Fibroblast of villous mesenchyme (primary cell): ENCODE data around the gene GRIK3. TPM values are rescaled to one million over a fixed set of nuclear protein-coding genes. Genes with fewer than 3 reads are reported as not detected.

Experiments
- DNase-seq: peaks from one replicate; pipeline ENCODE4 v3.0.0-alpha.2; 2010; ENCODE audit warnings: low read depth
- H3K4me3 ChIP-seq: 2 replicates; pipeline ENCODE4 v1.5.1; 2011; ENCODE audit warnings: low read depth, mild to moderate bottlenecking, low read length
- CTCF ChIP-seq: IDR thresholded peaks from 2 replicates; pipeline ENCODE4 v1.5.1; 2012; ENCODE audit warnings: low read depth, mild to moderate bottlenecking, low read length; ENCODE audit not compliant: insufficient read depth
- total RNA-seq: library from RNA; depleted of rRNA; stranded (reverse); fragments of >200 nt; gene quantifications from 2 replicates; pipeline ENCODE4 v1.2.3, GENCODE V29; 2012

The GRIK3 gene
- total RNA-seq, 1 donor = not detected

DNA sequence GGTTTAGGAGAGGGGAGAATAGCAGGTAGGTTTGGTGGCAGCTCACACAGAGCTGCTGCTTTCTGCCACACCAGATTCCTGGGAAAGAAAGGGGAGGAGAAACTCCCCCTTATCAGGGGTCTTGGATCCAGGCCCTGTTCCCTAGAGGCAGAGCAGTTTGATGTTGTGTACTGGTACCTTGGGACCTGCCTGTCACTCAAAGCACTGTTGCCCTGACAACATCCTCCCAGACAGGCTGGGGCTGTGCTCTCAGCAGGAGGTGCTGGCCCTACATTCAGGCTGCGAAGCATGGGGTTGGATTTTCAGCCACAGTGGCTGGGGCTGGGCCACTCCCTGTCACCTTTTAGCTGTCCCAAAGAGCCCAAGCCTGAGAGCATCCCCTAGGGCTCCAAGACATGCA, 188.0 kb downstream of the GRIK3 start:
- no peak for TF ChIP-seq CTCF
- no peak for DNase-seq
- H3K4me3 ChIP-seq = no peak overlapping the region

DNA sequence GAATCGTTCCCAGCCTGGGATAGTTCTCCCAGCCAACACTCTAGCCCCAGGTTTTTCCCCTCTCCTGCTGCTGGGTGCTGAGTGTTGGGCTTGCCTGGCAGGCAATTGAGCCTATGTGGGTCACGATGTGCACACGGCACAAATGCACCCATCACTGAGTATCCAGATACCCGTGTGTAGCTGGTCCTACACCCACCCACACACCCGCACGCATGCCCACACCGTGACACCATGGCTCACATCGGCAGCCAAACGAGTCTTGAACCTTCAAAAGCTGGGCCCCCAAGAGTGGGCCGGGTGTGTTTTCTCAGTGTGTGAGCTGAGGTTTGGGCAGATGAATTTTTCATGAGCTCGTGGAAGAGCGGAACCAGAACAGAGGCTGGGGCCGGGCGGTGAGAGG, 188.5 kb downstream of the GRIK3 start:
- no peak for TF ChIP-seq CTCF
- DNase-seq = no peak
- no peak overlapping the region for H3K4me3 ChIP-seq

- no peak for TF ChIP-seq CTCF
- H3K4me3 ChIP-seq = no peak overlapping the region
- no peak for DNase-seq
Measured at GRCh38 chr1:36844917-36845316, 189.4 kb downstream of the GRIK3 start.

DNA sequence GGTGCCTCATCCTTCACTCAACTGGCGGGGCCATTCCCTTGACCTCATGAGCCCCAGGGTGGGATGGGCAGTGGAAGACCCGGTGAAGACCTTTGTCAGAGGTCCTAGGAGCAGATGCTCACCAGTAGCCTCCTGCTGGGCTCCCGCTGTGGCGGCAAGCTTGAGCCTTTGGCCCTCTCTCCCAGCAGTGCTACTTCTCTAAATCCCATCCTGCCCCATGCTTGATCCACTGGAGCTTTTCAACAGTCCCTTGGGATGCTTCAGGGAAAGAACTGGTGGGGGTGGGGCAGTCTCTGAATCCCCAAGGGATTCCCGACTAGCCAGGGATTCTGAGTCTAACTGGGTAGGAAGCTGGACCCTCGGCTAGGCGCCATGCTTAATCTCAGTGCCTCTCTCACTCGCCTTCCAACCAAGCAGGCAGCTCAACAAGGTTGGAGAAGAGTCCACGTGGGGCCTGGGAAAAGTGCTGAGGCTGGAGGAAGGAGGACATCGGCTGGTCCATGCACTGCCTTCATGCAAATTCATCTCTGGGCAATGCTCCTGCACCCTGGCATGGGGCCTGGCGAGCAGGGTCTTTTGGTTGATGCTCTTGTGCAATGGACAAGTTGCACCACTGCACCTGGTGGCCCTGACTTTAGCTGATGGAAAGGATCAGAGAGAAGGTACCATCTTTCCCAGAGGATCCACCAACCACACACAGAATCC, 190.3 kb downstream of the GRIK3 start:
- DNase-seq = no peak
- no peak for TF ChIP-seq CTCF

GRCh38 chr1:36843027-36843426, 191.3 kb downstream of the GRIK3 start:
- no peak for DNase-seq
- H3K4me3 ChIP-seq = no peak overlapping the region
- no peak for TF ChIP-seq CTCF

More for the DNA sequence above, 190.3 kb downstream of the GRIK3 start:
- H3K4me3 ChIP-seq = no peak overlapping the region

GRCh38 chr1:36842448-36842847, 191.9 kb downstream of the GRIK3 start:
- no peak for DNase-seq
- TF ChIP-seq CTCF = no peak
- H3K4me3 ChIP-seq = no peak overlapping the region

DNA sequence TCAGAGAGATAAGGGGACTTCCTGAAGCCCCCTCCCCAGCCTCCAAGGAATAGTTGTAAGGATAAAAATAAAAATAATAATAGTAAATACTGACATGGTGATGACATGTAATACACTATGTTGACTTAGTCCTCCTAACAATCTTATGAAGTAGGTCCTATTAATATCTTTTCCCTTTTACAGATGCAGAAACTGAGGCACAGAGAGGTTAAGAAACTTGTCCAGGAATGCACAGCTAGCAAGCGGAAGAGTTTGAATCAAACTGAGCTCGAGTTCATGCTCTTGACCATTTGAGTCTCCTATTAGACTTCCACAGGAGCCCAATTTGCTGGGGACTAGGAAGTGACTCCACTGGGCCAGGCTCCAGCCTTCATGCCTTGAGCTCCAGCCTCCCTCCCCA, 194.8 kb downstream of the GRIK3 start:
- no peak for DNase-seq
- no peak for TF ChIP-seq CTCF
- no peak overlapping the region for H3K4me3 ChIP-seq
